ENCODE data around the gene NNMT. TPM values are rescaled to one million over a fixed set of nuclear protein-coding genes. Genes with fewer than 3 reads are reported as not detected.

NNMT gene
- total RNA-seq, 1 donor from 2014 or later = 394 TPM

DNA sequence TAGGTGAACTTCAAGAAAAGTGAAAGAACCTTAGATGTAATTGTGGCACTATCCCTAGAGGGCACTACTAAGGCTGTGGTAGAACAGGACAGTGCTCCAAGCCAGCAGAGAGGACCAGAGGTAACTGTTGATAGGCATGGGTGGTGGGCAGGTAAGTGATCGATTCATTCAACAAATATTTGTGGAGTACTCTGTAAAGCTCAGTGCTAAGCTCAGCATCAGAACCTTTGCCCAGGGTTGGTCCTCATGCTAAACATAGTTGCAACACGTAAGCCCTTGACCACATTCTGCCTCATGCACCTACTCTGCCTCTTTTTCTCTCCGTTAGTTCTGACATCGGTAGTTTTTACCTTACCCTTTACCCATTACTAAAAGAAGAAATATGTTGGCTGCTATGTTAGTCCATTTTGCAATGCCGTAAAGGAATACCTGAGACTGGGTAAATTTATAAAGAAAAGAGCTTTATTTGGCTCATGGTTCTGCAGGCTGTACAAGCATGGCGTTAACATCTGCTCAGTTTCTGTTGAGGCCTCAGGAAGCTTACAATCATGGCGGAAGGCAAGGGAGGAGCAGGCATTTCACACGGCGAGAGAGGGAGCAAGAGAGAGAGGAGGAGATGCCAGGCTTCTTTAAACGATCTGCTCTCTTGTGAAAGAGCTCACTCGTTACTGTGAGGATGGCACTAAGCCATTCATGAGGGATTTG lies 18.4 kb upstream of the NNMT start:
- no peak overlapping the region for H3K4me3 ChIP-seq (ENCODE audit: insufficient read depth, low read depth, low read length)
- no peak for FAIRE-seq
- no peaks in the 10 kb centered on the region for H3K79me2 ChIP-seq (ENCODE audit: insufficient read depth, low read length)
- no peak for DNase-seq (ENCODE audit: low read depth)
- no peak overlapping the region for H3K4me3 Mint-ChIP-seq (ENCODE audit: unreplicated experiment)
- H3K9me3 ChIP-seq (ENCODE audit: insufficient read depth, low read depth, low read length) = no peaks in the 10 kb centered on the region
- TF ChIP-seq, protein P1, sequence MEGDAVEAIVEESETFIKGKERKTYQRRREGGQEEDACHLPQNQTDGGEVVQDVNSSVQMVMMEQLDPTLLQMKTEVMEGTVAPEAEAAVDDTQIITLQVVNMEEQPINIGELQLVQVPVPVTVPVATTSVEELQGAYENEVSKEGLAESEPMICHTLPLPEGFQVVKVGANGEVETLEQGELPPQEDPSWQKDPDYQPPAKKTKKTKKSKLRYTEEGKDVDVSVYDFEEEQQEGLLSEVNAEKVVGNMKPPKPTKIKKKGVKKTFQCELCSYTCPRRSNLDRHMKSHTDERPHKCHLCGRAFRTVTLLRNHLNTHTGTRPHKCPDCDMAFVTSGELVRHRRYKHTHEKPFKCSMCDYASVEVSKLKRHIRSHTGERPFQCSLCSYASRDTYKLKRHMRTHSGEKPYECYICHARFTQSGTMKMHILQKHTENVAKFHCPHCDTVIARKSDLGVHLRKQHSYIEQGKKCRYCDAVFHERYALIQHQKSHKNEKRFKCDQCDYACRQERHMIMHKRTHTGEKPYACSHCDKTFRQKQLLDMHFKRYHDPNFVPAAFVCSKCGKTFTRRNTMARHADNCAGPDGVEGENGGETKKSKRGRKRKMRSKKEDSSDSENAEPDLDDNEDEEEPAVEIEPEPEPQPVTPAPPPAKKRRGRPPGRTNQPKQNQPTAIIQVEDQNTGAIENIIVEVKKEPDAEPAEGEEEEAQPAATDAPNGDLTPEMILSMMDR (IDR thresholded peaks at IDR 0.05; ENCODE audit: insufficient read depth, low read depth, low read length) = no peak
- no peak for TF ChIP-seq EZH2 (IDR thresholded peaks at IDR 0.05; ENCODE audit: insufficient read depth, low read length)
- no peaks in the 10 kb centered on the region for H3K9me3 Mint-ChIP-seq (ENCODE audit: unreplicated experiment)
- no peak overlapping the region for H2AFZ ChIP-seq (ENCODE audit: low read depth, low read length)
- no peak overlapping the region for H3K9ac ChIP-seq (ENCODE audit: low read length)
- peaks cover 14% of the 10 kb centered on the region for H3K27me3 Mint-ChIP-seq (ENCODE audit: low read depth, unreplicated experiment)
- H3K4me2 ChIP-seq (ENCODE audit: low read length) = no peak overlapping the region
- no peaks in the 10 kb centered on the region for H3K36me3 Mint-ChIP-seq (ENCODE audit: low read depth, unreplicated experiment)
- H4K20me1 ChIP-seq (ENCODE audit: insufficient read depth, low read length) = no peaks in the 10 kb centered on the region
- H3K27ac ChIP-seq (ENCODE audit: low read depth, low read length) = no peak overlapping the region
- H3K4me1 Mint-ChIP-seq (ENCODE audit: low read depth, unreplicated experiment) = peaks cover 22% of the 10 kb centered on the region
- no peaks in the 10 kb centered on the region for H3K36me3 ChIP-seq (ENCODE audit: insufficient read depth, low read length)
- H3K27me3 ChIP-seq (ENCODE audit: insufficient read depth, low read length) = peaks cover 25% of the 10 kb centered on the region
- H3K4me1 ChIP-seq (ENCODE audit: insufficient read depth, low read length) = peaks cover 17% of the 10 kb centered on the region
- H3K27ac Mint-ChIP-seq (ENCODE audit: unreplicated experiment) = no peak overlapping the region

GRCh38 chr11:114278342-114279065 lies 17.7 kb upstream of the NNMT start:
- no peak for TF ChIP-seq EZH2 (IDR thresholded peaks at IDR 0.05; ENCODE audit: insufficient read depth, low read length)
- TF ChIP-seq, protein P1 (IDR thresholded peaks at IDR 0.05; ENCODE audit: insufficient read depth, low read depth, low read length) = no peak
- peaks cover 9% of the 10 kb centered on the region for H3K27me3 Mint-ChIP-seq (ENCODE audit: low read depth, unreplicated experiment)
- H3K4me2 ChIP-seq (ENCODE audit: low read length) = no peak overlapping the region

More at GRCh38 chr11:114278342-114279065, 17.7 kb upstream of the NNMT start:
- DNase-seq (ENCODE audit: low read depth) (no peak), FAIRE-seq (no peak)
- Histone ChIP-seq H3K9ac (ENCODE audit: low read length) (no peak overlapping the region), H3K36me3 (ENCODE audit: insufficient read depth, low read length) (no peaks in the 10 kb centered on the region), H2AFZ (ENCODE audit: low read depth, low read length) (no peak overlapping the region), H3K4me3 (ENCODE audit: insufficient read depth, low read depth, low read length) (no peak overlapping the region), H4K20me1 (ENCODE audit: insufficient read depth, low read length) (no peaks in the 10 kb centered on the region), H3K79me2 (ENCODE audit: insufficient read depth, low read length) (no peaks in the 10 kb centered on the region), H3K27me3 (ENCODE audit: insufficient read depth, low read length) (peaks cover 22% of the 10 kb centered on the region), H3K9me3 (ENCODE audit: insufficient read depth, low read depth, low read length) (no peaks in the 10 kb centered on the region), H3K4me1 (ENCODE audit: insufficient read depth, low read length) (peaks cover 17% of the 10 kb centered on the region), H3K27ac (ENCODE audit: low read depth, low read length) (no peak overlapping the region)
- H3K4me3 Mint-ChIP-seq (ENCODE audit: unreplicated experiment) = no peak overlapping the region
- no peaks in the 10 kb centered on the region for H3K36me3 Mint-ChIP-seq (ENCODE audit: low read depth, unreplicated experiment)
- H3K27ac Mint-ChIP-seq (ENCODE audit: unreplicated experiment) = no peak overlapping the region
- peaks cover 22% of the 10 kb centered on the region for H3K4me1 Mint-ChIP-seq (ENCODE audit: low read depth, unreplicated experiment)
- no peaks in the 10 kb centered on the region for H3K9me3 Mint-ChIP-seq (ENCODE audit: unreplicated experiment)
